Glutamatergic neuron (in vitro differentiated cells): ENCODE data around the gene MVB12A. TPM values are rescaled to one million over a fixed set of nuclear protein-coding genes. Genes with fewer than 3 reads are reported as not detected.

Experiments
- DNase-seq: peaks from one replicate; pipeline ENCODE4 v3.0.0; 2022
- H3K27ac Mint-ChIP-seq: one replicate; pipeline ENCODE4 v1.8.0; 2020; ENCODE audit warnings: mild to moderate bottlenecking, mixed read lengths, inconsistent platforms; ENCODE audit not compliant: unreplicated experiment
- H3K27me3 Mint-ChIP-seq: one replicate; pipeline ENCODE4 v1.8.0; 2020; ENCODE audit warnings: mild to moderate bottlenecking, moderate library complexity, mixed read lengths, inconsistent platforms; ENCODE audit not compliant: unreplicated experiment
- H3K36me3 Mint-ChIP-seq: one replicate; pipeline ENCODE4 v1.8.0; 2020; ENCODE audit warnings: mild to moderate bottlenecking, mixed read lengths, inconsistent platforms; ENCODE audit not compliant: unreplicated experiment
- H3K4me1 Mint-ChIP-seq: one replicate; pipeline ENCODE4 v1.8.0; 2020; ENCODE audit warnings: mild to moderate bottlenecking, low read depth, mixed read lengths, inconsistent platforms; ENCODE audit not compliant: unreplicated experiment
- H3K4me3 Mint-ChIP-seq: one replicate; pipeline ENCODE4 v1.8.0; 2020; ENCODE audit warnings: mild to moderate bottlenecking, mixed read lengths, inconsistent platforms; ENCODE audit not compliant: unreplicated experiment
- H3K9me3 Mint-ChIP-seq: one replicate; pipeline ENCODE4 v1.8.0; 2020; ENCODE audit warnings: mild to moderate bottlenecking, moderate library complexity, mixed read lengths, inconsistent platforms; ENCODE audit not compliant: unreplicated experiment
- total RNA-seq: library from RNA; stranded (reverse); fragmentation: NEBNext Ultra II Directional; extraction: Animal tissue kit (Norgen Biotek cat#: 25700); gene quantifications from one replicate; pipeline ENCODE4 v1.2.1, GENCODE V29; 2021; ENCODE audit not compliant: unreplicated experiment
- TF ChIP-seq, protein P1 (sequence below): fragments of 200-600 bp; sonication (generic); IDR thresholded peaks from one replicate; pipeline ENCODE4 v1.5.0; 2021; ENCODE audit not compliant: partially characterized antibody, unreplicated experiment

The MVB12A gene
- total RNA-seq, 1 donor from 2014 or later = 38.8 TPM

DNA sequence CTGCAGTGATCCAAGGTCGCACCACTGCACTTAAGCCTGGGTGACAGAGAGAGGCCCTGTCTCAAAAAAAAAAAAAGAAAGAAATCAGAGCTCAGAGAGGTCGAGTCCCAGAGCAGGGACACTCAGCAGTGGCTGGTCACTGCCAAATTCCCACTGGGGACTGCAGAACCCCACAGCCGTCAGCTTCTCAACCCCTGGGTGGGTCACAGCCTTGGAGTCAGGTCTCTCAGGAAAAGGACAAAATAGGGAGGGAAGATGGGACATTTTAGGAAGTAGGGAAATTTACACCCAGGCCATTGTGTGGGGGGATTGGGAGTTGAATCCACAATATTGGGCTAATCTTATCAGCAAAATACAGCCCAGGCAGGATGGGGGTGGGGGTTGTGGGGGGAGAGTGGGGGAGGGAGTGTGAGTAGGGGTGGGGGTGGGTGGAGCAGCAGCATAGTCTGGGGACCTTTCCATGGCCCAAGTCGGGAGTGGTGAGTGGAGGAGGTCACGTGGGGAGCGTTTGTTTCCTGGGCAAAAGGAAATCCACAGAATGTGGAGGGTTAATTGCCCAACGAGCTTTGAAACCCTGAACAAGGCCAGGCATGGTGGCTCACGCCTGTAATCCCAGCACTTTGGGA lies 20.8 kb upstream of the MVB12A start:
- Mint-ChIP-seq H3K9me3 (no peaks in the 10 kb centered on the region), H3K4me3 (no peak overlapping the region), H3K27me3 (peaks cover 2% of the 10 kb centered on the region), H3K27ac (no peak overlapping the region), H3K36me3 (no peaks in the 10 kb centered on the region), H3K4me1 (no peaks in the 10 kb centered on the region)
- TF ChIP-seq, protein P1, sequence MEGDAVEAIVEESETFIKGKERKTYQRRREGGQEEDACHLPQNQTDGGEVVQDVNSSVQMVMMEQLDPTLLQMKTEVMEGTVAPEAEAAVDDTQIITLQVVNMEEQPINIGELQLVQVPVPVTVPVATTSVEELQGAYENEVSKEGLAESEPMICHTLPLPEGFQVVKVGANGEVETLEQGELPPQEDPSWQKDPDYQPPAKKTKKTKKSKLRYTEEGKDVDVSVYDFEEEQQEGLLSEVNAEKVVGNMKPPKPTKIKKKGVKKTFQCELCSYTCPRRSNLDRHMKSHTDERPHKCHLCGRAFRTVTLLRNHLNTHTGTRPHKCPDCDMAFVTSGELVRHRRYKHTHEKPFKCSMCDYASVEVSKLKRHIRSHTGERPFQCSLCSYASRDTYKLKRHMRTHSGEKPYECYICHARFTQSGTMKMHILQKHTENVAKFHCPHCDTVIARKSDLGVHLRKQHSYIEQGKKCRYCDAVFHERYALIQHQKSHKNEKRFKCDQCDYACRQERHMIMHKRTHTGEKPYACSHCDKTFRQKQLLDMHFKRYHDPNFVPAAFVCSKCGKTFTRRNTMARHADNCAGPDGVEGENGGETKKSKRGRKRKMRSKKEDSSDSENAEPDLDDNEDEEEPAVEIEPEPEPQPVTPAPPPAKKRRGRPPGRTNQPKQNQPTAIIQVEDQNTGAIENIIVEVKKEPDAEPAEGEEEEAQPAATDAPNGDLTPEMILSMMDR = no peak
- no peak for DNase-seq

DNA sequence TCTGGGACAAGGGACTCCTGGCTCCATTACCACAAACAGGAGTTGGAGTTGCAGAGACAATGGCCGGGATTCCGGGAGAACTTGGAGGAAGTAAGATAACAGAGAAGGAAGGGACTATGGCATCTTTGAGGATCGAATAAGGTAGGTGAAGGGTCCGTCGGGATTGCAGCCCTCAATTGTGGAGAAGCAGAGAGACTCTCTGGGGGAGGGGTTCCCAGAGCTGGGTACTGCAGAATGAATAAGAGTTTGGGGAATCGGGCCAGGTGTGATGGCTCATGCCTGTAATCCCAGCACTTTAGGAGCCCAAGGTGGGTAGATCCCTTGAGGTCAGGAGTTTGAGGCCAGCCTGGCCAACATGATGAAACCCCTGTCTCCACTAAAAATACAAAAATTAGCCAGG lies 18.2 kb upstream of the MVB12A start:
- TF ChIP-seq, protein P1 = no peak
- Mint-ChIP-seq H3K27me3 (peaks cover 4% of the 10 kb centered on the region), H3K36me3 (no peaks in the 10 kb centered on the region), H3K4me1 (no peaks in the 10 kb centered on the region), H3K9me3 (no peaks in the 10 kb centered on the region), H3K27ac (no peak overlapping the region), H3K4me3 (no peak overlapping the region)
- no peak for DNase-seq

DNA sequence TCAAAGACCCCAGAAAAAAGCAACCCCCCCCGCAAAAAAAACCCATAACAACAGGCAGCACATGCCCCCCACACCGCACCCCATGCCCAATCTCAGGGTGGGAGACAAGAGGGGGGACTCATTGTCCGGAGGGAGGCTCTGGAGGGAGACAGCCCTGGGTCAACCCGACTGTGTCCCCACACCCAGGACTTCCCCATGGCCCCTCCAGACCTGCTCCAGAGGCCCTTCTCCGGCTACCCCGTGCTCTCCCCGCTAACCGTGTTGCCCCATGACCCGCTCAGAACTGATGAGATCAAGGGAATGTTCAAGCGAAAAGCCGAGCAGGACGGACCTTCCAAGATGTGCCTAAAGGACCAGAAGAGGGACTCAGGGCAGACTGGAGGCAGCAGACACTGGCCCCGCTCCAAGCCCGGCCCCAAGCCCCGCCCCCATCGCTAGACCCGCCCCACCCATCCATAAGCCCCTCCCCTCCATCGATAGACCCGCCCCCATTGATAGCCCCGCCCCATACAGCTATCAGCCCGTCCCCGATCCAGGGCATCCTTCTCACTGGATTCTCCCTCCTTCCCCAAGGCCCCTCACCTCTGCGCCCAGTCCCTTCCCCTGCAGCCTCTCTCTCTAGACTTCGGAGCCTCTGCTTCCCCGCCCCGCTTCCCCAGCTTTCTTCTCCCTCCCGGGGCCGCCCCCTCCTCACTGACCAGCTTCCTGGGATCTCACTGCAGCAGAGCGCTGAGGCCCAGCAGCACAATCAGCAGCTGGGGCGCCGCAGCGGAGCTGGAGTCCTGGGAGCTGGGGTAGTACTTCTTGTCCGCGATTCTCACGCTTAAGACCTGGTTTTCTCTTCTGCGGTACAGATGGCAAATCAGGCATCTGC lies 16.6 kb upstream of the MVB12A start:
- Mint-ChIP-seq H3K9me3 (no peaks in the 10 kb centered on the region), H3K4me3 (peak overlapping the region; percentile 52), H3K36me3 (no peaks in the 10 kb centered on the region), H3K4me1 (peaks cover 4% of the 10 kb centered on the region), H3K27me3 (peaks cover 2% of the 10 kb centered on the region), H3K27ac (no peak overlapping the region)
- TF ChIP-seq, protein P1 = no peak
- peak; percentile 62 for DNase-seq

DNA sequence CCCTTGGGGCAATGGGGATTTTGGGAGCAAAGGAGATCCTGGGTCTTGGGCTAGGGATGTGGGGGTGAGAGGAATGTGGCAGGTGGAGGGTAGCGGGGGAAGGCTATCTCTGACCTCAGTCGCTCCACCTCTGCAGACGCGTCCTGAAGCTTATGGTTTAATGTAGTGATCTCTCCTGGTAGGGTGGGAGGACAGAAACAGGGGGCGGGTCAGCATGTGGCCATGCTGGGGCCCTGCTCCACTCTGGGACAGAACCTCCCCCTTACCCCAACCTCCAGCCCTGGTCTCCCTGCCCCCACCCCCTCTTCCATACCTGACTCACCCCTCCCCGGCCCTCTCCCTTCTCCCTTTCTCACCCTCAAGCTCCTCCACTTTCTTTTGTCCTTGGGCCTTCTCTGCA lies 15.8 kb upstream of the MVB12A start:
- H3K27me3 Mint-ChIP-seq = peaks cover 2% of the 10 kb centered on the region
- no peak overlapping the region for H3K27ac Mint-ChIP-seq
- DNase-seq = no peak
- peak overlapping the region; percentile 52 for H3K4me3 Mint-ChIP-seq
- no peaks in the 10 kb centered on the region for H3K9me3 Mint-ChIP-seq
- H3K36me3 Mint-ChIP-seq = no peaks in the 10 kb centered on the region
- TF ChIP-seq, protein P1 = no peak
- peaks cover 4% of the 10 kb centered on the region for H3K4me1 Mint-ChIP-seq
